Fibroblast of skin of left quadriceps (primary cell): ENCODE measurements around the gene RNF213.
A peak's percentile ranks its signal among the peaks of the same experiment; 100 is the strongest.

Experiments used
- DNase-seq, 2 experiments: peaks; one replicate each; pipeline ENCODE4 v3.0.0-alpha.2; 2013; ENCODE audit warnings: low read depth in 2 of 2

The RNF213 gene

GRCh38 chr17:80429356-80430275 is 169.0 kb downstream of the RNF213 start:
- DNase-seq, result no peak

- DNase-seq, result no peak
These were observed 170.0 kb downstream of the RNF213 start for GRCh38 chr17:80430446-80431245.

- no peak for DNase-seq
These were observed 170.9 kb downstream of the RNF213 start for GRCh38 chr17:80431246-80432195.

DNA sequence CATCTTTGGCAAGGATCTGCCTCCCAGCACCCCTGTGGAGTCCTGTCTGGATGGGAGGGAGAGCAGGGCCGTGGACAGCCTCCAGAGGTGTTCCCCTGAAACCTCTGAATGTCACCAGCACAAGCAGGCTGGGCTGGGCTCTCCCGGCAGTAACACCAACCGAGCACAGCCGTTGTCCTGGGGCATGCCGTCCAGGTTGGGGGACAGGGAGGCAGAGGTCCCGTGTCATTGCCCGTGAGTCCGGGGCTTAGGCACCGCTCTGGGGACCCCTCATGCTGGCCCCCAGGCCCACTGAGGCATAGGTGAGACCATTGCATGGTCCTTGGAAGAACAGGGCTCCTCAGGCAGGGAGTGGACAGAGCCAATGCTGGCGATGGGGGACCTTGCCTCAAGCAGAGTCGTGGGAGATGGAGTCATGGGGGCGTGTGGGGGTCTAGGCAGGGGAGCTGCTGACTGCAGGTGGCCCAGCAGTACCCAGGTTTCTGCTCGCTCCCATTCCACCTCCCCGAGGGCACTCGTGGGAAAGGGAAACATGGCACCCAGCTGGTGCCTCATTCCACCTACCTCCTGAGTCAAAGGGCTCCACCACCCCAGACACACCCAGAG is 171.8 kb downstream of the RNF213 start:
- no peak for DNase-seq

DNA sequence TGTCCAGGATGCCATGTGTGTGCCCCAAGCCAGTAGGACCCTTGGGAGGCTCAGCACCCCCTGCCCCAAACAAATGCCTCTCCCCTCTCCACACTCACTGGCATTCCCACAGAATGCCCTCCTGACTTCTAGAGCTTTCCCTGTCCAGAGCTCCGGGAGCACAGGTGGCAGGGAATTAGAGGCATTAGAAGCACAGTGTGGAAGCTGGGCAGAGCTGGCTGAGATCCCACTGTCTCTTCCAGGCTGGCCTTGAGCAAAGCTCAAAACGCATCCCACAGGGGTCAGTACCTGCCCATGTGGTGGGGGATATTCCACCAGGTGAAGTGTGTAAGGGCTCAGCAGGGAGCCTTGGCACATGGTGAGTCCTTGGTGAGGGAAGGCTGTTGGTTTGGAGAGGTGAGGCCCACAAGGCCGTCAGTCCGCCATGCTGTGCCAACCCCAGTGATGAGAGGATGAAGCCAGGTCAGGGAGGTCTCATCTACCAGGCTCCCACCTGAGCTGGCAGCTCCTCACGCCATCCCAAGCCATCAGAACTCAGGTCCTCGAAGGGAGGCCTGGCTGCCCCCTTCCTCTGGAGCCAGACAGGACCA is 172.4 kb downstream of the RNF213 start:
- no peak for DNase-seq

GRCh38 chr17:80433916-80434666 is 173.4 kb downstream of the RNF213 start:
- DNase-seq, result no peak

GRCh38 chr17:80437532-80437931 is 176.9 kb downstream of the RNF213 start:
- no peak for DNase-seq

- DNase-seq, result no peak
These were observed 178.2 kb downstream of the RNF213 start for GRCh38 chr17:80438806-80439205.

DNA sequence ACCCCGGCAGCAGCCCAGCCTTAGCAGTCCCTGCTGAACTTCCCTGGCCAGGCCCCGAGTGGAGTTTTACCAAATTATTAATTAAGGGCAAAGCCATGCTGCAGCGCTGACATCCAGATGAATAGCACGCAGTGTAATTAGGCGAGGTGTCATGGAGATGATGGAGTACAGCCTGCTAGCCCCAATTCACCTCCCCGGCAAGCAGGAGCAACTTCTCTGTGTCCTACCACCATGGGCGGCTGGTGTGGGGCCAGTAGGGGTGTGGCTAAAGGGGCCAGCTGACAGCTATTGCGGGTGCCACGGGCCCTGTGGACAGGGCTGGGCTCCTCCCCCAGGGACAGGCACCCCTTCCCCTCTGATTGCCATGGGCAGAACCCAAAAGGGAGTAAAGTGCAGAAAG is 178.8 kb downstream of the RNF213 start:
- no peak for DNase-seq

- DNase-seq, result peak; percentile 14 to 18
These were observed 180.5 kb downstream of the RNF213 start for GRCh38 chr17:80441133-80441578.

DNA sequence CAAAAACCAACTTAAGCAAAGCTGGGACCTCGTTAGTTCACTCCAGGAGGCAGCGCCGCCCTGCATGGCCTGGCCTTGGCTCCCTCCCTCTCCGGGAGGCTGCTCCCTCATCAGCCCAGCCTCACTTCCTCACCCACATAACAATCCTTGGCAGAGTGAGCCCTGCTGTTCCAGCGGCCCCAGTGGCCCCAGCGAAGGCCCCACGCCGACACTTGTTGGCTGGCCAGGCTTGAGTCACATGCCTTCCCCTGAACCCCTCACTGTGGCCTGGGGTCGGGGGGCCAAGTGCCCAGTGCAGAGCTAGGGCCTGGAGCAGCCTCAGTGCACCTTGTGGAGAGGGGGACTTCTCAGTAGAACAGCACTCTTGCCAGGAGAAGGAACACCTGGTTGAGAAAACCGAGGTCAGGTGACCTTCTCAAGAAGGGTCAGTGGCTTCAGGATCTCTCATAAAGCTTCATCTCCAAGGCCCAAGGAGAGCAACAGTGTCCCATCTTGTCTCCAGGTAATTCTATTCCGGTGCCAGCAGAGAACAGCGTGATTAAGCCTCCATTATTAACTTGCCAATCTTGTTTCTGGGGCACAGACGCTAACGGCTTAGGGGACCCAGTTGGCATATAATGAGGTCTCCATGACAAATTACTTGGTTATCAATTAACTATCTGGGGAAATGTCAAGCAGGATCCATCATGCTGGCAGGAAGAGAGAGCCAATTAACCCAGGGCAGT is 181.1 kb downstream of the RNF213 start:
- no peak for DNase-seq

GRCh38 chr17:80442323-80442659 is 181.6 kb downstream of the RNF213 start:
- no peak for DNase-seq

GRCh38 chr17:80442764-80443163 is 182.1 kb downstream of the RNF213 start:
- no peak for DNase-seq

DNA sequence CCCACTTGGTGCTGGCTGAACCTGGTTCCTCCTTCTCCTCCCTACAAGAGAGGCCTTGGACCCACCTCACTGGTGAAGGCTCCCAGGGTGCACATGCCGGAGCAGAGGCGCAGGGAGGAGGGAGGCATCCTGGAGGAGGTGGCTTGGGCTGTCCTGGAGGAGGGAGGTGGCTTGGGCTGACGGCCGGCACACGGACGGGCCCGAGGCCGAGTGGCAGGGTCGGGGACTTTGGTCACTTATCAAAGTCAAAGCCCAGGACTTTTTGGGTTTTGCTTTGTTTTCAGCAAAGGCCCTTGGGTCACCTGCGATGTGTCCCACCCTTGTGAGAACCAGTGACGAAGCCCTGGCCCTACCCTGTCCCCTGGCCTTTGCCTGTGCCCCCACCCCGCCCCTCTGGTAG is 182.8 kb downstream of the RNF213 start:
- DNase-seq, result no peak

GRCh38 chr17:80443916-80444643 is 183.4 kb downstream of the RNF213 start:
- DNase-seq, result no peak

DNA sequence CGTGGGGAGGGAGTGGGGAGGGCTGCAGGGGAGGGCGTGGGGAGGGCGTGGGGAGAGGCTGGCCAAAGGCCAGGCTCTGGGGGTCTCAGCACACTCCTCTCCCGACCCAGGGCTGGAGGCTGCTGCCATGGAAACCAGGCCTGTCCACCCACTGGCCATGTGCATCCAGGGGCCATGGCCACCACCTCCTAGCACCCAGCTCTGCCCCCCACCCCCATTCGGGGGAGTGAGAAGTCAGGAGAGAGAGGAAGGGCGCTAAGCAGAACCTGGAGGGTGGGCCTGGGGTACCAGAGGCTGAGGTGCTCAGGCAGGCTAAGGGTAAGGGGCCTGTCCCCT is 184.0 kb downstream of the RNF213 start:
- DNase-seq, result no peak

- no peak for DNase-seq
These were observed 184.5 kb downstream of the RNF213 start for GRCh38 chr17:80445007-80445725.

DNA sequence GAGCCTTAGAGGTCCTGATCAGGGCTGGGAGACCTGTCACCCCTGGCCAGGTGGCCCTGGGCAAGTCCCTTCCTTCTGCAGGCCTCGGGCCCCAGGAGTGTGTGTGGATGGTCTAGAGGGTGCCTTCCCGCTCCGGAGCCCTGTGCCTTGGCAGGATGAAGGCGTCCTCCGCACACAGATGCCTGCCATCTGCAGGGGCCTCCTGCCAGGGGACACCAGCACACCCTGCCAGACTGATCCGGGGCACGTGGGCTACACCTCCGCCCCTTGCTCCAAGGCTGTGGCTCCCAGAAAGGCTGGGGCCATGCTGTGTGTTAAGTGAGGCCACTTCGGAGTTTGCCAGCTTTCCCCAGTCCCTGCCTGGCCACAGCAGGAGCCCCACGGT is 185.1 kb downstream of the RNF213 start:
- DNase-seq, result no peak
